ENCODE measurements around the gene SEMA3F. TPM values are rescaled to one million over a fixed set of nuclear protein-coding genes. Genes with fewer than 3 reads are reported as not detected.
A peak's percentile ranks its signal among the peaks of the same experiment; 100 is the strongest.

The SEMA3F gene
- total RNA-seq, 2 experiments from 2014 or later = 0.07 to 0.09 TPM

DNA sequence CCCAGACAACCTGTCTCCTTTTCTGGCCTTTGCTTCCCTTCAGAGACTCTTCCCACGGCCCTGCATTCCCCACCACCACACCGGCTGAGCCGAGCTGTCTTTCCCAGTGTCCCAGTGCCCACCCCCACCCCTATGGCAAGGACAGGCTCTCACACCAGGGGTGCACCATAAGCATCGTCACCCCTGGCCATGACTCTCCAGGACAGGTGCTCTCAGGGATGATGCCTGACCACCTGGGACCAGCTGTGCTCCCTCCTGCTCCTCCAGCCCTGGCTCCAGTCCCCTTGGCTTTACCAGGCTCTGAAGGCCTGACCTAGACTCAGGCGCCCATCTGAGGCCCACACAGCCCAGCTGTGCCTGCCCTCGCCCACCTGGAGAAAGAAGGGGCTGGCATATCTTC, 17.6 kb upstream of the SEMA3F start:
- Mint-ChIP-seq H3K36me3 (no peaks in the 10 kb centered on the region), H3K4me1 (peaks cover 10% of the 10 kb centered on the region), H3K27me3 (no peaks in the 10 kb centered on the region), H3K4me3 (no peak overlapping the region), H3K27ac (no peak overlapping the region), H3K9me3 (ENCODE audit: low read depth) (no peaks in the 10 kb centered on the region)
- CTCF ChIA-PET = interaction anchor here (1.3 to 1.9 kb wide), 2 partner anchors 15 to 52 kb away, joined by 3 to 5 read pairs; no protein-coding TSS in a partner anchor
- DNase-seq = no peak
- ATAC-seq = no peak

GRCh38 chr3:50138266-50139200, 16.6 kb upstream of the SEMA3F start:
- Mint-ChIP-seq H3K9me3 (ENCODE audit: low read depth) (no peaks in the 10 kb centered on the region), H3K4me1 (peaks cover 10% of the 10 kb centered on the region)
- CTCF ChIA-PET = interaction anchor here (1.9 kb wide), 1 partner anchor 51 kb away, joined by 5 read pairs; no protein-coding TSS in a partner anchor

DNA sequence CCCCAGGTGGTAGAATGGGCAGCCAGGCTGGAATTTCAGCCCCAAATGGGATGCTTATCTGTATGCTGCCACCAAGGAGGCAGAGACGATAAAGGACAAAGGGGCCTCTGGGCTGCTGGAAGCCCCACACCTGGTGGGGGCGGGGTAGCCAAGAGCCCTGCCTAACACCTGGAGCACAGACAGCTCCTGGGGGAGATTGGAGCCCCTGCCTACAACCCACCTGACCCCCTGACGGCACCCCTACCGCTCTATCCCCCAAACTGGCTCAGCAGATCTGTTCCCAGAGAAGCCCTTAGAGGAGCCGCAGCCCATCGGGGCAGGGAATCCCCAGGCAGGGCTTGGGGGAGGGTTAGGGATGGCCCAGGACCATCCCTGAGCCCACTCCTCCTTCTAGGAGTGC, 15.8 kb upstream of the SEMA3F start:
- Mint-ChIP-seq H3K4me1 (peaks cover 10% of the 10 kb centered on the region), H3K36me3 (no peaks in the 10 kb centered on the region), H3K4me3 (no peak overlapping the region), H3K27ac (no peak overlapping the region), H3K9me3 (ENCODE audit: low read depth) (no peaks in the 10 kb centered on the region), H3K27me3 (no peaks in the 10 kb centered on the region)
- CTCF ChIA-PET = no interaction called here
- ATAC-seq = no peak
- DNase-seq = no peak

More at GRCh38 chr3:50138266-50139200, 16.6 kb upstream of the SEMA3F start:
- ATAC-seq (peak; percentile 20), DNase-seq (no peak)
- Mint-ChIP-seq H3K27me3 (no peaks in the 10 kb centered on the region), H3K36me3 (no peaks in the 10 kb centered on the region), H3K4me3 (no peak overlapping the region), H3K27ac (no peak overlapping the region)

DNA sequence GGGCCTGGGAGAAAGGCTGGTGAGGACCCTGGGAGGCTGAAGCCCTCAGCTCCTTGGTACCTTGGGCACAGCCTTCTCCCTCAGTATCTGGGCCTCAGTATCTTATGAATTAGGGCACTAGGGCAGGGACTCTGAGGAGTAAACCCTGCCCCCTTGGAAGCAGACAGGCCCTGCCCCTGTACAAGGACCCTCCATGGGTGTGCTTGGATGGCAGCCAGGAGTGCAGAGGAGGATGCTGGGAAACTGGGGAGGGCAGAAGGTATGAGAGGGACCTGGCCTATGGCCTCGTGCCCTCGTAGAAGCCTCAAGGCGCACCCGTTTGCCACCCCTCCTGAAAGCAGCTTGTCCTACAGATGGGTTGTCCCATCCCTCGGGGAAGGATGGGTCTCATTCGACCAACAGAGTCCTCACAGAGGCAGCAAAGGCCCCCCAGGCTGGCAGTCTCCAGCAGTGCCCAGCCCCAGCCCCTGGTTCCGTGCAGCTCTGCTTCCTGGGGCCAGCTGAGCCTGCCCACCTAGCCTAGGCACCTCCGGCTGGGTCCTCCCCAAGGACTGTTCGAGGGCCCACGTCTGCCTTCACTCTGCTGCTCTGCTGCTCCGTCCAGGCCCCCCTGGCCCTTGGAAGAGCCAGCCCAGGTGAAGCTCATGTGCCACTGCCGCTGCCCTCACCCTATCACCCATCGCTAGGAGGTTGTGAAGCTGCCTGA, 15.3 kb upstream of the SEMA3F start:
- Mint-ChIP-seq H3K4me1 (peaks cover 10% of the 10 kb centered on the region), H3K27ac (no peak overlapping the region), H3K4me3 (no peak overlapping the region), H3K27me3 (no peaks in the 10 kb centered on the region), H3K9me3 (ENCODE audit: low read depth) (no peaks in the 10 kb centered on the region), H3K36me3 (no peaks in the 10 kb centered on the region)
- DNase-seq (no peak), ATAC-seq (no peak)
- CTCF ChIA-PET = no interaction called here

DNA sequence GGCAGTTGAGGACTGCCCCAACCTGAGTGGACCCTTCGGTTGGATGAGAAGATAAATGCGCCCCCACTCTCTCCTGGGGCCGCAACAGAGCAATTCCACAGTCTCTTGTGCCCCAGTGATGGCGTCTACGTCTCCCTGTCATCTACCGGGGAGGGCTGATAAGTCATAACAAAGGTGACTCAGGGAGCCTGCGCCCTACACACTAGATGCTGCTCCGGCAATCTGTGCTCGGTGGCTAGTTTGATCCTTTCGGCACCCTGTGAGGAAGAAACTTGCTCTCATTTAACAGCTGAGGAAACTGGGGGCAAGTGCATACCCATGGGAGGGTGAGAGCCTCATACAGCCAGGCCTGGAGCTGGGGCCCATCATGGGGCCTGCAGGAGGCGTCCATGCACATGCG, 14.1 kb upstream of the SEMA3F start:
- Mint-ChIP-seq H3K27me3 (no peaks in the 10 kb centered on the region), H3K4me1 (peaks cover 10% of the 10 kb centered on the region), H3K27ac (no peak overlapping the region), H3K36me3 (no peaks in the 10 kb centered on the region), H3K9me3 (ENCODE audit: low read depth) (no peaks in the 10 kb centered on the region), H3K4me3 (no peak overlapping the region)
- DNase-seq = no peak
- no peak for ATAC-seq
- CTCF ChIA-PET = no interaction called here

DNA sequence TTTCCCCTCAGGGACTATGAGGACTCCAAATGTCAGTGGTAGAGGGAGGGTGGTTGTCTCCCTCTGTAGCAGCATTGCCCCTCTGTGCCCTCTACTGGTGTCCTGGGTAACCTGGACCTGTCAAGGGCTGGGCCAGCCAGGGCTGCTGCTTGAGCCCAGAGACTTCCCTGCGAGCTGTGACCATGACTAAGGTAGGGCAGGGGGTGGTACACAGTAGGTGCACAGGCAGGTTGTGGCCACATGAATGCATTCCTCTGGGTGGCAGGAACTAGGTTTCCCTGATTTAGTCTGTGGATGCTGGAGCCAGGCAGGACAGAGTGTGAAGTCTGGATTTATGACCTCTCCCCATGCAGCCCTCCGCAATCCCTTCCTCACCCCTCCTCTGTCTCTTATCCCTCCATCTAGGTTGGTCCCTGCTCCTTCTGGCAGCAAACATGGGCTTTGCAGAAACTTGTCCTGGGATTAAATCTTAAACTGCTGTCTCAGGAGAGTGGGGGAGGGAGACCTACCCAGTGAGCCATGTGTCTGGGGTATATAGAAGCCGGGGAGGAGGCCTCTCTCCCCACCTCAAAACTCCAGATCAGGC, 8.7 kb upstream of the SEMA3F start:
- ATAC-seq (no peak), DNase-seq (no peak)
- H3K27ac Mint-ChIP-seq = no peak overlapping the region
- H3K27me3 Mint-ChIP-seq = no peaks in the 10 kb centered on the region
- CTCF ChIA-PET = no interaction called here
- H3K9me3 Mint-ChIP-seq (ENCODE audit: low read depth) = no peaks in the 10 kb centered on the region
- H3K4me1 Mint-ChIP-seq = no peaks in the 10 kb centered on the region
- no peak overlapping the region for H3K4me3 Mint-ChIP-seq
- H3K36me3 Mint-ChIP-seq = no peaks in the 10 kb centered on the region

DNA sequence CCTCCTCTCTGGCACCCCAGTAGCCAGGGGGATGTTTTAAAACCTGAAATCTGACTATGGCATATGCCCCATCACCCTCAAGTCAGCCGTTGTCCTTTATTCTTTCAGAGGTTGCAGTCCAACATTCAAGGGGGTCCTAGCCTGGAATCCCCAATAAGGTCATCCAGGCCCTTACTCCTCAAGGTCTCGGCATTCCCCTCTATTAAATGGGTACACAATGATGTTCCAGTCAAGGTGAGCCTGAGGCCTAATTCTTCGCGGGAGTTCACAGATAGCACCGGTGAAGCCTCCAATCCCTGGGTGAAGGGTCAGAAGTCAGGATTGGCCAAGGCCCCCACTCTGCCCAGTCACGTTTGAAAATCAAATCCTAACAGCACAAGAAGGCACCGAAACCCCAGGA, 8.1 kb upstream of the SEMA3F start:
- DNase-seq (no peak), ATAC-seq (no peak)
- Mint-ChIP-seq H3K36me3 (no peaks in the 10 kb centered on the region), H3K4me1 (no peaks in the 10 kb centered on the region), H3K27me3 (no peaks in the 10 kb centered on the region), H3K9me3 (ENCODE audit: low read depth) (no peaks in the 10 kb centered on the region), H3K4me3 (no peak overlapping the region), H3K27ac (no peak overlapping the region)
- CTCF ChIA-PET = no interaction called here

DNA sequence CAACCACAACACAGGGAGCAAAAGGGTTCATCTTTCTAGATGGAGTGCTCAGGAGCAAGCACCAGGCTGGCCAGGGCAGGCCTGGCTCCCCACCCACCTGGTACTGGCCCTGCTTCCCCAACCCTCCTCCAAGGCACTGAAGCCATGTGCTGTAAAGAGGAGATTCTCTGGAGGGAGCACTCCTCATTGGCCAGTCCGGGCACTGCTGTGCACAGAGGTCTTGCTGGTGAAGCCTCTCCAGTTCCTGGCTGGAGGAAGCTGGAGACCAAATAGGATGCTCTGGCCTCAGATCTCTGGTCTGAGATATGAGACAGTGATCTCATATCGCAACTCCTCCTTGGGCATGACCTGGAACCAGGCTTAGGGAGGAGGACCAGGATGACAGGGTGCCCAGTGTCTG, 7.7 kb upstream of the SEMA3F start:
- CTCF ChIA-PET = no interaction called here

GRCh38 chr3:50147861-50148260, 7.3 kb upstream of the SEMA3F start:
- DNase-seq (no peak), ATAC-seq (no peak)
- no peaks in the 10 kb centered on the region for H3K27me3 Mint-ChIP-seq
- H3K4me3 Mint-ChIP-seq = no peak overlapping the region
- no peaks in the 10 kb centered on the region for H3K9me3 Mint-ChIP-seq (ENCODE audit: low read depth)
- no peaks in the 10 kb centered on the region for H3K36me3 Mint-ChIP-seq
- H3K27ac Mint-ChIP-seq = no peak overlapping the region
- CTCF ChIA-PET = interaction anchor here (0.7 kb wide), 1 partner anchor 80 kb away, joined by 3 read pairs; no protein-coding TSS in a partner anchor
- H3K4me1 Mint-ChIP-seq = no peaks in the 10 kb centered on the region

More for the DNA sequence above, 7.7 kb upstream of the SEMA3F start:
- no peak overlapping the region for H3K27ac Mint-ChIP-seq
- no peaks in the 10 kb centered on the region for H3K4me1 Mint-ChIP-seq
- H3K27me3 Mint-ChIP-seq = no peaks in the 10 kb centered on the region
- no peaks in the 10 kb centered on the region for H3K9me3 Mint-ChIP-seq (ENCODE audit: low read depth)
- DNase-seq (no peak), ATAC-seq (no peak)
- no peaks in the 10 kb centered on the region for H3K36me3 Mint-ChIP-seq
- no peak overlapping the region for H3K4me3 Mint-ChIP-seq

- CTCF ChIA-PET = no interaction called here
- no peak overlapping the region for H3K4me3 Mint-ChIP-seq
- H3K4me1 Mint-ChIP-seq = peaks cover 3% of the 10 kb centered on the region
- peaks cover 14% of the 10 kb centered on the region for H3K27me3 Mint-ChIP-seq
- no peak for ATAC-seq
- DNase-seq = no peak
- H3K9me3 Mint-ChIP-seq (ENCODE audit: low read depth) = no peaks in the 10 kb centered on the region
- H3K36me3 Mint-ChIP-seq = no peaks in the 10 kb centered on the region
- no peak overlapping the region for H3K27ac Mint-ChIP-seq
Measured at GRCh38 chr3:50150404-50150750, 4.7 kb upstream of the SEMA3F start.

- no peaks in the 10 kb centered on the region for H3K36me3 Mint-ChIP-seq
- peaks cover 20% of the 10 kb centered on the region for H3K27me3 Mint-ChIP-seq
- no peak for ATAC-seq
- DNase-seq = no peak
- no peaks in the 10 kb centered on the region for H3K9me3 Mint-ChIP-seq (ENCODE audit: low read depth)
- H3K4me3 Mint-ChIP-seq = no peak overlapping the region
- H3K27ac Mint-ChIP-seq = no peak overlapping the region
- peaks cover 7% of the 10 kb centered on the region for H3K4me1 Mint-ChIP-seq
- CTCF ChIA-PET = no interaction called here
Measured at GRCh38 chr3:50150863-50151686, 4.0 kb upstream of the SEMA3F start.

DNA sequence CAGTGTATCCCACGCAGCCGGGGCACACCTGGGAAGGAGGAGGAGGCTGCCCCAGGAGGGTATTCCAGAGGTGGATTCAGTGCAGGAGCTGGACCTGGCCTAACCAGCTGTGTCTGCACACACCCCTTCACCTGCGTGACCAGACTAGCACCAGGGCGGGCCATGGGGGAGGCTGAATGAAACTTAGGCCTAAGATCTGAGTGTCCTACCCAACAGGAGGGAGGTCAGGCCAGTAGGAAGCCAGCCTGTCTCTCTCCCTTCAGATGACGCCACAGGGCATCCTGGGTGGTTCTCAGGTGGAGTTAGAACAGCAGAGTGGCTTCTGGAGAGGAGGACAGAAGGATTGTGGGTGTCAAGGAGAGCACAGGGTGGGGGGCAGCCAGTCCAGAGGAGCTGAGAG, 3.4 kb upstream of the SEMA3F start:
- Mint-ChIP-seq H3K9me3 (ENCODE audit: low read depth) (no peaks in the 10 kb centered on the region), H3K4me3 (no peak overlapping the region)
- CTCF ChIA-PET = interaction anchor here (1.7 kb wide), 1 partner anchor 75 kb away, joined by 4 read pairs; no protein-coding TSS in a partner anchor

More for the DNA sequence above, 3.4 kb upstream of the SEMA3F start:
- DNase-seq (no peak), ATAC-seq (no peak)
- Mint-ChIP-seq H3K36me3 (no peaks in the 10 kb centered on the region), H3K27ac (no peak overlapping the region), H3K4me1 (peaks cover 7% of the 10 kb centered on the region), H3K27me3 (peaks cover 27% of the 10 kb centered on the region)

Measured in activated CD8-positive, alpha-beta memory T cell treated with anti-CD3 and anti-CD28 coated beads, Interleukin-2, amount 10 ng/mL, durations not matched to agents 7 days and 5 days (primary cell).